Spleen (tissue), 7 donors: ENCODE data around the gene PRKCA.

Source experiments
- POLR2A ChIP-seq, 3 donors: fragments of 450-650 bp; IDR thresholded peaks; one replicate each; pipeline ENCODE4 v1.5.1; 2017; ENCODE audit warnings: antibody characterized with exemption in 3 of 3, mild to moderate bottlenecking in 1 of 3
- TF ChIP-seq, protein P1 (sequence below), 11 experiments: fragments of 200-600 bp in 7 of 11; fragments of 450-650 bp in 4 of 11; sonication (generic) in 4 of 11; IDR thresholded peaks in 8 of 11; conservative IDR thresholded peaks in 3 of 11; 1 replicate in 7 of 11; 2 replicates in 4 of 11; pipeline versions ENCODE4 v1.4.0 to v1.8.0; 2016 to 2021; ENCODE audit warnings: antibody characterized with exemption in 11 of 11, inconsistent platforms in 4 of 11, mild to moderate bottlenecking in 1 of 11
- donor health status: DM: no; HTN: no; CAD: no; lungs with moderate emphysema.
- donor health status: DM: no; HTN: no; CAD: no.
- donor health status: DM: no; HTN: no; CAD: no.

DNA sequence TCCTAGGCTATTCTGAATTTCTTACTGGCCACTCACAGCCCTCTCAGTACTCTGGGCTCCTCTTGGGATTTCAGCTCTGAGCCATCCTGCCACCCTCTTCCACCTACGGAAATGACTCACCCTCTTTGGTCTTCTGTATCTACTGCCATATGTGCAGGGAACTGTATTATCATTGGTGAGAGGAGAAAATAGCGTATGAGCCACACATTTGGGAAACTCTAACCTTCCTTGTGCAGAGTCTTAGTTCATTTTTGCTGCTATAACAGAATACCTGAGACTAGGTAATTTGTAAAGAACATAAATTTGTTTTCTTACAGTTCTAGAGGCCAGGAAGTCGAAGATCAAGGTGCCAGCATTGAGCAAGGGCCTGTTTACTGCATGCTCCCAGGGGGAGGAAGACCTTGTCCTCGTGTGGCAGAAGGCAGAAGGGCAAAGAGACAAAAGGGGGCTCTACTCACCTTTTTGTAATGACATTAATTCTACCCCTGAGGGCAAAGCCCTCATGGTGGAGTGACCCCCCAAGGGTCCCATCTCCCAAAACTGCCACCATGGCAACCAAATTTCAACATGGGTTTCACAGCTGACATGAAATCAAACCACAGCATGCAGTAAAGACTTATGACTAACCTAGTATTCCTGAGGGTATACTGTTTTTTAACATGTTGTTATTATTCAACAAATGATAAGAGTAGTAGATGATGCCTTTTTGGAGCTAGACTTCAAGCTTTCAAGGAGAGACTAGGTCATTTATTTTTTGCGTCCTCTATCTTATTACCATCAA is 191.8 kb downstream of the PRKCA start:
- TF ChIP-seq POLR2A (IDR thresholded peaks at IDR 0.05), result no peak
- TF ChIP-seq, protein P1, sequence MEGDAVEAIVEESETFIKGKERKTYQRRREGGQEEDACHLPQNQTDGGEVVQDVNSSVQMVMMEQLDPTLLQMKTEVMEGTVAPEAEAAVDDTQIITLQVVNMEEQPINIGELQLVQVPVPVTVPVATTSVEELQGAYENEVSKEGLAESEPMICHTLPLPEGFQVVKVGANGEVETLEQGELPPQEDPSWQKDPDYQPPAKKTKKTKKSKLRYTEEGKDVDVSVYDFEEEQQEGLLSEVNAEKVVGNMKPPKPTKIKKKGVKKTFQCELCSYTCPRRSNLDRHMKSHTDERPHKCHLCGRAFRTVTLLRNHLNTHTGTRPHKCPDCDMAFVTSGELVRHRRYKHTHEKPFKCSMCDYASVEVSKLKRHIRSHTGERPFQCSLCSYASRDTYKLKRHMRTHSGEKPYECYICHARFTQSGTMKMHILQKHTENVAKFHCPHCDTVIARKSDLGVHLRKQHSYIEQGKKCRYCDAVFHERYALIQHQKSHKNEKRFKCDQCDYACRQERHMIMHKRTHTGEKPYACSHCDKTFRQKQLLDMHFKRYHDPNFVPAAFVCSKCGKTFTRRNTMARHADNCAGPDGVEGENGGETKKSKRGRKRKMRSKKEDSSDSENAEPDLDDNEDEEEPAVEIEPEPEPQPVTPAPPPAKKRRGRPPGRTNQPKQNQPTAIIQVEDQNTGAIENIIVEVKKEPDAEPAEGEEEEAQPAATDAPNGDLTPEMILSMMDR (IDR thresholded peaks at IDR 0.05 in 8 of 11, conservative IDR thresholded peaks at IDR 0.05 in 3 of 11), result no peak
